ENCODE results near the gene PNPLA7. TPM values are rescaled to one million over a fixed set of nuclear protein-coding genes. Genes with fewer than 3 reads are reported as not detected.
"Not testable (repeated sequence)": the region's sequence is repeated elsewhere in the genome, so short reads cannot be mapped to it uniquely, and the experiment has no call there.

The PNPLA7 gene
- total and polyA plus RNA-seq, 11 donors = 0.78 to 10.1 (median 7.6) TPM

DNA sequence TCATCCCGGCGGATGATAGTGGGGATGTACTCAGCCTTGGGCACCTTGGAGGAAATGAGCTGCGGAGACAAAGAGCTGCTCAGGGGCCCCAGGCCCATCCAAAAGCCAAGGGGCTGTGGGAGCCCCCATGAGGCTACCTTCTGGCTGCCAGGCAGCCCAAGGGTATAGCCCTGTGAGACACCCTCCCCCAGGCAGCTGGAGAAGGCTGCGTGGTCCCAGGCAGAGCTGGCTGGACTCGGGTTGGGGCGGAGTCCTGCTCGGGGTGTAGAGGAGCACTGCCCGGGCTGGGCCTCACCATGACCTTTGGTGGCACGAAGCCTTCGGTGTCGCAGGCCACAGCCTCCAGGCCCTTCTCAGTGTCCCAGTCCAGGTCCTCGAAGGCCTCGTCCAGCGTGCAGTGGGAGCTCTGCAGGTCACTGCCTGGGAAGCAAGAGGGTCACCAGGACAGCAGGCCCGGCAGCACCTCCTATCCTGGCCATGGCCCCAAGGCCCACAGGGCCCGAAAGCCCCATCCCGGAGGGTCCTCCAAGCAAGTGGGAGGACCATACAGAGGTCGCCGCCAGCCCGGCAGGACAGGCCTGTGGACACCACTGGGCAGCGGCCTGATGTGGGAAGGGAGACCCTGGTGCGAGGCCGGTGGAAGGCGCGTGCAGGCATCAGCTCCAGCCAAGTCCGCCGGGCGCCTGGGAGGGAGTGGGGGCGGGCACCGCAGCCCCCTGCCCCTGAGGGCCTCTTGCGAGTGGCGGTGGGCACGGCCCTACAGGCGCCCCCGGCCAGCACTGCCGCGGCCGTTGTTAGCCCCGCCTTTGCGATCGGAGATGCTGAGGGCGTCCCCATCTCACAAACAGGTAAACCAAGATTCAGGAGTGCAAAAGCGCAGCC lies 97.2 kb downstream of the PNPLA7 start:
- Histone ChIP-seq H3K9me3 (no peaks in the 10 kb centered on the region), H3K27ac (no peak overlapping the region), H3K27me3 (no peaks in the 10 kb centered on the region), H3K36me3 (peaks cover 0 to 29% (median 3%) of the 10 kb centered on the region in 9 donors), H3K4me3 (peak overlapping the region in 8 of 12 donors; percentile 18 to 47 (median 38)), H3K4me1 (peaks cover 0 to 25% (median 11%) of the 10 kb centered on the region in 12 donors)
- ATAC-seq (peak in 1 of 4 donors; percentile 2), DNase-seq (peak in 4 of 5 donors; percentile 29 to 72 (median 36))
- TF ChIP-seq, protein P1, sequence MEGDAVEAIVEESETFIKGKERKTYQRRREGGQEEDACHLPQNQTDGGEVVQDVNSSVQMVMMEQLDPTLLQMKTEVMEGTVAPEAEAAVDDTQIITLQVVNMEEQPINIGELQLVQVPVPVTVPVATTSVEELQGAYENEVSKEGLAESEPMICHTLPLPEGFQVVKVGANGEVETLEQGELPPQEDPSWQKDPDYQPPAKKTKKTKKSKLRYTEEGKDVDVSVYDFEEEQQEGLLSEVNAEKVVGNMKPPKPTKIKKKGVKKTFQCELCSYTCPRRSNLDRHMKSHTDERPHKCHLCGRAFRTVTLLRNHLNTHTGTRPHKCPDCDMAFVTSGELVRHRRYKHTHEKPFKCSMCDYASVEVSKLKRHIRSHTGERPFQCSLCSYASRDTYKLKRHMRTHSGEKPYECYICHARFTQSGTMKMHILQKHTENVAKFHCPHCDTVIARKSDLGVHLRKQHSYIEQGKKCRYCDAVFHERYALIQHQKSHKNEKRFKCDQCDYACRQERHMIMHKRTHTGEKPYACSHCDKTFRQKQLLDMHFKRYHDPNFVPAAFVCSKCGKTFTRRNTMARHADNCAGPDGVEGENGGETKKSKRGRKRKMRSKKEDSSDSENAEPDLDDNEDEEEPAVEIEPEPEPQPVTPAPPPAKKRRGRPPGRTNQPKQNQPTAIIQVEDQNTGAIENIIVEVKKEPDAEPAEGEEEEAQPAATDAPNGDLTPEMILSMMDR (IDR thresholded peaks at IDR 0.05) = no peak
- no peak for TF ChIP-seq POLR2A (IDR thresholded peaks at IDR 0.05)
- 90 to 94% (median 90%) methylated on average over 38 to 43 of the region's 43 CpGs for whole genome bisulfite sequencing, 4 donors
- intact Hi-C loops (cut with DNase I) = no loop called here

DNA sequence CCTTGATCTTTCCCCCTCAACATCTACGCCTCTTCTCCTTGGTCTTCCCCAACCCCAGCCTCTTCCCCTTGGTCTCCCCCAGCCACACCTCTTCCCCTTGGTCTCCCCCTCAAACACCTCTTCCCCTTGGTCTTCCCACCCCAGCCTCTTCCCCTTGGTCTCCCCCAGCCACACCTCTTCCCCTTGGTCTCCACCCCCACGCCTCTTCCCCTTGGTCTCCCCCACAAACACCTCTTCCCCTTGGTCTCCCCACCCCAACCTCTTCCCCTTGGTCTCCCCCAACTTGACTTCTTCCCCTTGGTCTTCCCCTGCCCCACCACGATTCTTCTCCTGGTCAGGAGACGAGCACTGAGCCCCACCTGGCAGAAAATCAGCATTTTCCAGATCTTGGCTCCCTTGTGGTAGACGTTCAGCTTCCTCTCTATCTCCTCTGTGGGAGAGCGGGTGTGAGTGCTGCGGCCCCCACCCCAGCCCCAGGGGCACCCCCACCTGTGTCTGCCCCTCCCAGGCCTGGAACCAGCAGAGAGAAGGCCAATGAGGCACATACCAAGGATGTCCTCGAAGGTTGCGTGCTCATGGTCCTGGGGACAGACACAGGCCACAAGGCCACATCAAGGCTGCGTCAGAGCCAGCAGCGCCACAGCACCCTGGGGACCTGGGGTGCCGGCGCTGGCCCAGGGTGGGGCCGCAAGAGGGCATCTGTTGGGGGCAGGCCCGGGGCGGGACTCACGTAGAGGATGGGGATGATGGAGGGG lies 98.0 kb downstream of the PNPLA7 start:
- no peaks in the 10 kb centered on the region for H3K9me3 ChIP-seq
- intact Hi-C loops (cut with DNase I) = no loop called here
- DNase-seq (peak in 4 of 5 donors; percentile 17 to 60 (median 25)), ATAC-seq (no peak)
- TF ChIP-seq, protein P1 (IDR thresholded peaks at IDR 0.05) = no peak
- TF ChIP-seq POLR2A (IDR thresholded peaks at IDR 0.05) = no peak
- H3K36me3 ChIP-seq = peaks cover 0 to 26% (median 3%) of the 10 kb centered on the region in 9 donors
- H3K4me3 ChIP-seq = no peak overlapping the region
- no peaks in the 10 kb centered on the region for H3K27me3 ChIP-seq
- WGBS, 4 donors = 93 to 95% (median 93%) methylated on average over 15 to 17 of the region's 17 CpGs
- no peak overlapping the region for H3K27ac ChIP-seq
- H3K4me1 ChIP-seq = peaks cover 0 to 22% (median 11%) of the 10 kb centered on the region in 12 donors

DNA sequence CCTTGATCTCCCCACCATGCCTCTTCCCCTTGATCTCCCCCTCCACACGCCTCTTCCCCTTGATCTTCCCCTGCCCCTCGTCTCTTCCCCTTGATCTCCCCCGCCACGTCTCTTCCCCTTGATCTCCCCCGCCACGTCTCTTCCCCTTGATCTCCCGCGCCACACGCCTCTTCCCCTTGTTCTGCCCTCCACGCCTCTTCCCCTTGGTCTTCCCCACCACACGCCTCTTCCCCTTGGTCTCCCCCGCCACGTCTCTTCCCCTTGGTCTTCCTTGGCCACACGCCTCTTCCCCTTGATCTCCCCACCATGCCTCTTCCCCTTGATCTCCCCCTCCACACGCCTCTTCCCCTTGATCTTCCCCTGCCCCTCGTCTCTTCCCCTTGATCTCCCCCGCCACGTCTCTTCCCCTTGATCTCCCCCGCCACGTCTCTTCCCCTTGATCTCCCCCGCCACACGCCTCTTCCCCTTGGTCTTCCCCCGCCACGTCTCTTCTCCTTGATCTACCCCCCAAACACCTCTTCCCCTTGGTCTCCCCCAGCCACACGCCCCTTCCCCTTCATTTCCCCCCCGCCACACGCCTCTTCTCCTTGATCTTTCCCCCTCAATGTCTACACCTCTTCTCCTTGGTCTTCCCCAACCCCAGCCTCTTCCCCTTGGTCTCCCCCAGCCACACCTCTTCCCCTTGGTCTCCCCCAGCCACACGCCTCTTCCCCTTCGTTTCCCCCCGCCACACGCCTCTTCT lies 98.8 kb downstream of the PNPLA7 start:
- H3K36me3 ChIP-seq = peaks cover 0 to 19% (median 3%) of the 10 kb centered on the region in 9 donors
- H3K27me3 ChIP-seq; intact Hi-C loops (cut with DNase I); H3K4me3 ChIP-seq; H3K27ac ChIP-seq; H3K9me3 ChIP-seq; ATAC-seq: not testable (repeated sequence)
- peaks cover 0 to 22% (median 11%) of the 10 kb centered on the region in 12 donors for H3K4me1 ChIP-seq
- 84 to 92% (median 88%) methylated on average over 8 to 20 of the region's 31 CpGs for WGBS, 4 donors
- DNase-seq = peak in 2 of 5 donors; percentile 2 to 19

DNA sequence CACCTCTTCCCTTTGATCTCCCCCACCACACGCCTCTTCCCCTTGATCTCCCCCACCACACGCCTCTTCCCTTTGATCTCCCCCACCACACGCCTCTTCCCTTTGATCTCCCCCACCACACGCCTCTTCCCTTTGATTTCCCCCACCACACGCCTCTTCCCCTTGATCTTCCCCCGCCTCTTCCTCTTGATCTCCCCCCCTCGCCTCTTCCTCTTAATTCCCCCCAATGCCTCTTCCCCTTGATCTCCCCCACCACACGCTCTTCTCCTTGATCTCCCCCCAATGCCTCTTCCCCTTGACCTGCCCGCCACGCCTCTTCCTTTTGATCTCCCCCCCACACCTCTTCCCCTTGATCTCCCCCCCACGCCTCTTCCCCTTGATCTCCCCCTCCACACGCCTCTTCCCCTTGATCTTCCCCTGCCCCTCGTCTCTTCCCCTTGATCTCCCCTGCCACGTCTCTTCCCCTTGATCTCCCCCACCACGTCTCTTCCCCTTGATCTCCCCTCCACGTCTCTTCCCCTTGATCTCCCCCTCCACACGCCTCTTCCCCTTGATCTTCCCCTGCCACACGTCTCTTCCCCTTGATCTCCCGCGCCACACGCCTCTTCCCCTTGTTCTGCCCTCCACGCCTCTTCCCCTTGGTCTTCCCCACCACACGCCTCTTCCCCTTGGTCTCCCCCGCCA lies 99.5 kb downstream of the PNPLA7 start:
- ATAC-seq; H3K27me3 ChIP-seq; H3K9me3 ChIP-seq; H3K27ac ChIP-seq; intact Hi-C loops (cut with DNase I); H3K4me3 ChIP-seq: not testable (repeated sequence)
- peaks cover 0 to 27% (median 11%) of the 10 kb centered on the region in 12 donors for H3K4me1 ChIP-seq
- peaks cover 0 to 16% (median 3%) of the 10 kb centered on the region in 9 donors for H3K36me3 ChIP-seq
- WGBS, 4 donors = 83 to 91% (median 88%) methylated on average over 21 to 24 of the region's 24 CpGs
- peak in 3 of 5 donors; percentile 19 to 28 (median 20) for DNase-seq
